MCF 10A (cell line): ENCODE results near the gene SORCS1. TPM values are rescaled to one million over a fixed set of nuclear protein-coding genes. Genes with fewer than 3 reads are reported as not detected.

Experiments used
- BruUV-seq: library from RNA; stranded (reverse); fragments of 400-500 nt; replicated peaks from 2 replicates; lab custom pipeline; 2021; lab: Mats Ljungman, UMichigan
- CTCF ChIA-PET: fragments of 300-600 bp; sonication (Branson Sonifier 250); formaldehyde crosslinking; extraction: SDS; loops from one replicate; lab custom pipeline; 2021; ENCODE audit warnings: antibody characterized with exemption, inconsistent platforms; lab: Yijun Ruan, JAX
- POLR2A ChIA-PET: fragments of 300-600, 350-650 bp; sonication (Branson Sonifier 250); formaldehyde crosslinking; extraction: SDS; loops from one replicate; lab custom pipeline; 2020; ENCODE audit warnings: antibody characterized with exemption, inconsistent platforms; lab: Yijun Ruan, JAX
- DNase-seq: peaks from one replicate; pipeline ENCODE4 v3.0.0-alpha.2; 2018; ENCODE audit not compliant: unreplicated experiment
- H3K27ac Mint-ChIP-seq: one replicate; pipeline ENCODE4 v1.8.0; 2022; ENCODE audit warnings: mild to moderate bottlenecking, low read depth, mixed read lengths; ENCODE audit not compliant: unreplicated experiment
- H3K27me3 Mint-ChIP-seq: one replicate; pipeline ENCODE4 v1.8.0; 2022; ENCODE audit warnings: mixed read lengths; ENCODE audit not compliant: insufficient read depth, unreplicated experiment
- H3K36me3 Mint-ChIP-seq: one replicate; pipeline ENCODE4 v1.8.0; 2022; ENCODE audit warnings: mild to moderate bottlenecking, moderate library complexity, mixed read lengths; ENCODE audit not compliant: insufficient read depth, unreplicated experiment
- H3K4me1 Mint-ChIP-seq: one replicate; pipeline ENCODE4 v1.8.0; 2022; ENCODE audit warnings: mixed read lengths; ENCODE audit not compliant: insufficient read depth, unreplicated experiment
- H3K4me3 Mint-ChIP-seq: one replicate; pipeline ENCODE4 v1.8.0; 2022; ENCODE audit warnings: mild to moderate bottlenecking, moderate library complexity, mixed read lengths; ENCODE audit not compliant: unreplicated experiment
- H3K9me3 Mint-ChIP-seq: one replicate; pipeline ENCODE4 v1.8.0; 2022; ENCODE audit warnings: mixed read lengths; ENCODE audit not compliant: unreplicated experiment
- intact Hi-C: fragments of 100-400 bp; cut with micrococcal nuclease; formaldehyde crosslinking; loops from 2 replicates; pipeline ENCODE4 v1.14.1; 2022
- total RNA-seq: library from RNA; stranded (reverse); gene quantifications from 2 replicates; pipeline ENCODE4 v1.2.3, GENCODE V29; 2022
- TF ChIP-seq, protein P1 (sequence below): fragments of 200-600 bp; IDR thresholded peaks from one replicate; pipeline ENCODE4 v1.8.0; 2022; ENCODE audit warnings: antibody characterized with exemption, mild to moderate bottlenecking; ENCODE audit not compliant: unreplicated experiment

SORCS1 gene
- total RNA-seq, 1 experiment from 2014 or later = 0.54 TPM

DNA sequence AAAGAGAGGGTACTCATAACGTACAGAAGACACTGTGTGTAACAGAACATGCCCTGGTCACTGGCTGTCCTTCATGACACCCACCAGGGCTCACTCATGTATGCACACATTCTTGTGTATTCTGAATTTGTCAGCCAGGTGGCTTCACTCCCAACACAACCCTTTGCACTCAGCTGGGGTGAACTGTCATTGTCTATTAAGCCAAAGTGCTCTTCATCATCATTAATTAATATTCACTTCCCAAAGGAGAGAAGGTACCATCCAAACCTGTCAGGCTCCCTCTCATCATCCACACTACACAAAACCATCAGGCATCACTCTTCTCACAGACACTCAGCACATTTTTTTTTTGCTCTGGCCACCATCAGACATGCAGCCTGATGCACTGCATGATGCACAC lies 469.8 kb downstream of the SORCS1 start:
- H3K27me3 Mint-ChIP-seq = no peaks in the 10 kb centered on the region
- DNase-seq = no peak
- ChIA-PET CTCF (no interaction called here), POLR2A (no interaction called here)
- no TSS peak for BruUV-seq
- TF ChIP-seq, protein P1, sequence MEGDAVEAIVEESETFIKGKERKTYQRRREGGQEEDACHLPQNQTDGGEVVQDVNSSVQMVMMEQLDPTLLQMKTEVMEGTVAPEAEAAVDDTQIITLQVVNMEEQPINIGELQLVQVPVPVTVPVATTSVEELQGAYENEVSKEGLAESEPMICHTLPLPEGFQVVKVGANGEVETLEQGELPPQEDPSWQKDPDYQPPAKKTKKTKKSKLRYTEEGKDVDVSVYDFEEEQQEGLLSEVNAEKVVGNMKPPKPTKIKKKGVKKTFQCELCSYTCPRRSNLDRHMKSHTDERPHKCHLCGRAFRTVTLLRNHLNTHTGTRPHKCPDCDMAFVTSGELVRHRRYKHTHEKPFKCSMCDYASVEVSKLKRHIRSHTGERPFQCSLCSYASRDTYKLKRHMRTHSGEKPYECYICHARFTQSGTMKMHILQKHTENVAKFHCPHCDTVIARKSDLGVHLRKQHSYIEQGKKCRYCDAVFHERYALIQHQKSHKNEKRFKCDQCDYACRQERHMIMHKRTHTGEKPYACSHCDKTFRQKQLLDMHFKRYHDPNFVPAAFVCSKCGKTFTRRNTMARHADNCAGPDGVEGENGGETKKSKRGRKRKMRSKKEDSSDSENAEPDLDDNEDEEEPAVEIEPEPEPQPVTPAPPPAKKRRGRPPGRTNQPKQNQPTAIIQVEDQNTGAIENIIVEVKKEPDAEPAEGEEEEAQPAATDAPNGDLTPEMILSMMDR = no peak
- no peak overlapping the region for H3K4me3 Mint-ChIP-seq
- no peaks in the 10 kb centered on the region for H3K9me3 Mint-ChIP-seq
- no peak overlapping the region for H3K27ac Mint-ChIP-seq
- no peaks in the 10 kb centered on the region for H3K36me3 Mint-ChIP-seq
- intact Hi-C loops = no loop called here
- H3K4me1 Mint-ChIP-seq = no peaks in the 10 kb centered on the region

DNA sequence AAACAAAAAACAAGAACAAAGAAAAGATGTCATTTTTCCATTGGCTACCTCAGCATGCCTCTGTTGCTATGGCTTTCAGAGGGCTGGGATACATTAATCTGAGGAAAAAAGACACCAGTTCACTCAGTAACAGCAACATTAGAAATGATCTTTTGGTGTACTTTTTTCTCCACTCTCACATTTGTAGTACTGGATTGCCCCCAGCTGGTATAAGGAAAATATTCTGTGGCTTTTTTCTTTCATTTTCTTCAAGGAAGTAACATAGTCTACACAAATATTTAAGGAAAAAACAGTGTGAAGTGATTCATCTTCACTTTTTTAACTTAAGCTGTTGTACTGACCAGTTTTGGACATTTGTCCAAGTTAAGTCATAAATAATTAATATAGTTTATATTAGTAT lies 482.3 kb downstream of the SORCS1 start:
- ChIA-PET POLR2A (interaction anchor here (1.0 kb wide), 1 partner anchor 57 kb away, joined by 3 read pairs; no protein-coding TSS in a partner anchor), CTCF (interaction anchor here (0.6 to 9.7 kb wide), 12 partner anchors 10 to 737 kb away, joined by 3 to 125 read pairs (median 5); no protein-coding TSS in a partner anchor)
- H3K4me3 Mint-ChIP-seq = no peak overlapping the region
- no peaks in the 10 kb centered on the region for H3K27me3 Mint-ChIP-seq
- BruUV-seq = no TSS peak
- H3K9me3 Mint-ChIP-seq = peaks cover under 1% of the 10 kb centered on the region
- TF ChIP-seq, protein P1 = peak; percentile 32
- peak; percentile 31 for DNase-seq
- no peak overlapping the region for H3K27ac Mint-ChIP-seq
- no peaks in the 10 kb centered on the region for H3K36me3 Mint-ChIP-seq
- intact Hi-C loops = loop anchor here (1.0 to 5.0 kb wide), 4 partner anchors 58 to 730 kb away; no protein-coding TSS in a partner anchor
- peaks cover 8% of the 10 kb centered on the region for H3K4me1 Mint-ChIP-seq

DNA sequence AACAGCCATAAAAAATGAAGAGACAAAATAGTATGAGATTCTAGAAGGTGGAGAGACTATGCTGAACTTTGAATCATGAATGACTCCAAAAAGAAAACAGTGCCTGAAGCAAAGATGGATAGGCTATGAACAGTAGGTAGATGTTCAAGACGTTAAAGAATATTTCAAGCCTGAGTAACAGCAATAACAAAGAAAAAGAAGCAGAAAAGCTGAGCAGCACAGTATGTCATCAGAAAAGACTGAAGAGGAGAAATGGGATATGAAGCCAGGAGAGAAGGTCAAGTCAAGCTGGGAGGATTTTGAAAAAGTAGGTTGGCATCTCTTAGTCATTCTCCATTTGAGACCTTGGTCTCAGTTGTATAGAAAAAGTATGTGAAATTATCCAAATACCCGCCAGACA lies 484.4 kb downstream of the SORCS1 start:
- no peaks in the 10 kb centered on the region for H3K36me3 Mint-ChIP-seq
- TF ChIP-seq, protein P1 = no peak
- BruUV-seq = no TSS peak
- no peaks in the 10 kb centered on the region for H3K27me3 Mint-ChIP-seq
- intact Hi-C loops = loop anchor here (5.0 kb wide), 2 partner anchors 503 to 728 kb away; no protein-coding TSS in a partner anchor
- no peak overlapping the region for H3K4me3 Mint-ChIP-seq
- H3K9me3 Mint-ChIP-seq = peaks cover 7% of the 10 kb centered on the region
- H3K27ac Mint-ChIP-seq = peak overlapping the region; percentile 3
- ChIA-PET POLR2A (no interaction called here), CTCF (interaction anchor here (0.5 to 9.7 kb wide), 2 partner anchors 56 to 246 kb away, joined by 3 to 125 read pairs; no protein-coding TSS in a partner anchor)
- DNase-seq = no peak
- H3K4me1 Mint-ChIP-seq = peaks cover 8% of the 10 kb centered on the region

DNA sequence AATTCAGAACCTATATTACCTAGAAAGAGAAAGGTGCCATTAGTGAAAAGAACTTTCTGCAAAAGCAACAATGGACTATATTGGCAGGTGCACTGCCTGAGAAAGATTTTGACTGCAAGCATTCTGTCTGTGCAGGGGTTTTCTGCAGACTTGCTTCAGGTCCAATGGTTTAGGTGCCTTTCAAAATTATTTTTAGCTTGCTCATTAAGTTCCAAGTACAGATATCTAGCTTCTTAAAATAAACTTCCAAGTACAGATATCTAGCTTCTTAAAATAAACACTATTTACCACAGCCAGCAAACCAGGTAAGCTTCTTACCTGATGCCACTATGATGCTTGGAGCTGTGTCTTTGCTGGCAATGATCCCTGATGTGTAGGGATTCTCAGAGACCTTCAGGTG lies 485.2 kb downstream of the SORCS1 start:
- Mint-ChIP-seq H3K9me3 (peaks cover 7% of the 10 kb centered on the region), H3K4me3 (no peak overlapping the region), H3K27ac (no peak overlapping the region), H3K27me3 (no peaks in the 10 kb centered on the region), H3K4me1 (peaks cover 8% of the 10 kb centered on the region), H3K36me3 (no peaks in the 10 kb centered on the region)
- TF ChIP-seq, protein P1 = no peak
- intact Hi-C loops = no loop called here
- BruUV-seq = no TSS peak
- ChIA-PET POLR2A (interaction anchor here (0.6 to 0.7 kb wide), 2 partner anchors 250 to 386 kb away, joined by 3 to 4 read pairs; no protein-coding TSS in a partner anchor), CTCF (interaction anchor here (0.8 to 9.7 kb wide), 2 partner anchors 55 to 326 kb away, joined by 3 to 125 read pairs; no protein-coding TSS in a partner anchor)
- no peak for DNase-seq
